ENCODE results near the gene NELL2.
A peak's percentile ranks its signal among the peaks of the same experiment; 100 is the strongest.

Gene NELL2

GRCh38 chr12:44523828-44524227 is 352.3 kb downstream of the NELL2 start:
- DNase-seq, result no peak
- Histone ChIP-seq H4K91ac (ENCODE audit: low read depth, low read length) (no peak overlapping the region), H3K14ac (ENCODE audit: low read length) (no peak overlapping the region), H2AK5ac (ENCODE audit: low read length) (no peak overlapping the region), H3K4me1 (ENCODE audit: control insufficient read depth in 1 of 2, insufficient read depth in 2 of 2, low read length in 2 of 2) (peaks cover 0 to 2% of the 10 kb centered on the region in 2 experiments), H2BK5ac (ENCODE audit: low read depth, low read length, poor library complexity) (no peak overlapping the region), H3K27ac (ENCODE audit: low read depth, low read length) (no peak overlapping the region), H3K79me1 (ENCODE audit: low read length) (no peaks in the 10 kb centered on the region), H3K9me3 (ENCODE audit: insufficient read depth, low read depth, low read length) (no peaks in the 10 kb centered on the region), H4K12ac (ENCODE audit: low read depth, low read length) (no peak overlapping the region), H3K27me3 (ENCODE audit: insufficient read depth, low read length) (no peaks in the 10 kb centered on the region), H2BK12ac (ENCODE audit: low read length) (no peak overlapping the region), H2AFZ (ENCODE audit: insufficient read depth, low read length, poor library complexity) (no peak overlapping the region), H4K8ac (ENCODE audit: low read depth, low read length) (no peak overlapping the region), H3K36me3 (ENCODE audit: control insufficient read depth in 1 of 2, insufficient read depth in 2 of 2, low read length in 2 of 2) (no peaks in the 10 kb centered on the region), H2BK120ac (ENCODE audit: insufficient read depth, low read length, poor library complexity) (no peak overlapping the region), H3K4me2 (ENCODE audit: low read length) (no peak overlapping the region), H3K4ac (ENCODE audit: low read depth, low read length) (no peak overlapping the region), H3K79me2 (ENCODE audit: control insufficient read depth, insufficient read depth, low read length, poor library complexity) (no peaks in the 10 kb centered on the region), H3K18ac (ENCODE audit: low read length) (no peak overlapping the region), H3K23ac (ENCODE audit: low read length) (no peak overlapping the region), H3K4me3 (ENCODE audit: low read depth, low read length) (no peak overlapping the region), H3K9ac (ENCODE audit: low read length) (no peak overlapping the region)
- no CpG with 5 or more reads among the region's 2 CpGs for WGBS (ENCODE audit: extremely low coverage, insufficient coverage, insufficient read length)

GRCh38 chr12:44521702-44522101 is 354.4 kb downstream of the NELL2 start:
- Histone ChIP-seq H3K4me3 (ENCODE audit: low read depth, low read length) (no peak overlapping the region), H4K91ac (ENCODE audit: low read depth, low read length) (no peak overlapping the region), H3K18ac (ENCODE audit: low read length) (no peak overlapping the region), H3K4ac (ENCODE audit: low read depth, low read length) (no peak overlapping the region), H2AFZ (ENCODE audit: insufficient read depth, low read length, poor library complexity) (no peak overlapping the region), H3K9me3 (ENCODE audit: insufficient read depth, low read depth, low read length) (no peaks in the 10 kb centered on the region), H3K14ac (ENCODE audit: low read length) (no peak overlapping the region), H4K12ac (ENCODE audit: low read depth, low read length) (no peak overlapping the region), H3K27ac (ENCODE audit: low read depth, low read length) (no peak overlapping the region), H3K79me2 (ENCODE audit: control insufficient read depth, insufficient read depth, low read length, poor library complexity) (no peaks in the 10 kb centered on the region), H3K23ac (ENCODE audit: low read length) (no peak overlapping the region), H2BK5ac (ENCODE audit: low read depth, low read length, poor library complexity) (no peak overlapping the region), H3K79me1 (ENCODE audit: low read length) (no peaks in the 10 kb centered on the region), H2BK12ac (ENCODE audit: low read length) (no peak overlapping the region), H3K9ac (ENCODE audit: low read length) (no peak overlapping the region), H4K8ac (ENCODE audit: low read depth, low read length) (no peak overlapping the region), H3K4me2 (ENCODE audit: low read length) (no peak overlapping the region), H3K36me3 (ENCODE audit: control insufficient read depth in 1 of 2, insufficient read depth in 2 of 2, low read length in 2 of 2) (no peaks in the 10 kb centered on the region), H3K4me1 (ENCODE audit: control insufficient read depth in 1 of 2, insufficient read depth in 2 of 2, low read length in 2 of 2) (peaks cover 0 to 2% of the 10 kb centered on the region in 2 experiments), H2AK5ac (ENCODE audit: low read length) (no peak overlapping the region), H2BK120ac (ENCODE audit: insufficient read depth, low read length, poor library complexity) (no peak overlapping the region), H3K27me3 (ENCODE audit: insufficient read depth, low read length) (no peaks in the 10 kb centered on the region)
- WGBS (ENCODE audit: extremely low coverage, insufficient coverage, insufficient read length), result no CpG with 5 or more reads among the region's 3 CpGs
- no peak for DNase-seq

GRCh38 chr12:44519931-44520330 is 356.2 kb downstream of the NELL2 start:
- Histone ChIP-seq H4K91ac (ENCODE audit: low read depth, low read length) (no peak overlapping the region), H3K9ac (ENCODE audit: low read length) (no peak overlapping the region), H4K12ac (ENCODE audit: low read depth, low read length) (no peak overlapping the region), H3K14ac (ENCODE audit: low read length) (no peak overlapping the region), H3K4me2 (ENCODE audit: low read length) (no peak overlapping the region), H2AFZ (ENCODE audit: insufficient read depth, low read length, poor library complexity) (no peak overlapping the region), H3K18ac (ENCODE audit: low read length) (no peak overlapping the region), H3K79me2 (ENCODE audit: control insufficient read depth, insufficient read depth, low read length, poor library complexity) (no peaks in the 10 kb centered on the region), H3K9me3 (ENCODE audit: insufficient read depth, low read depth, low read length) (no peaks in the 10 kb centered on the region), H2BK5ac (ENCODE audit: low read depth, low read length, poor library complexity) (no peak overlapping the region), H3K4ac (ENCODE audit: low read depth, low read length) (no peak overlapping the region), H3K4me1 (ENCODE audit: control insufficient read depth in 1 of 2, insufficient read depth in 2 of 2, low read length in 2 of 2) (no peaks in the 10 kb centered on the region), H4K8ac (ENCODE audit: low read depth, low read length) (no peak overlapping the region), H2BK120ac (ENCODE audit: insufficient read depth, low read length, poor library complexity) (no peak overlapping the region), H3K79me1 (ENCODE audit: low read length) (no peaks in the 10 kb centered on the region), H3K36me3 (ENCODE audit: control insufficient read depth in 1 of 2, insufficient read depth in 2 of 2, low read length in 2 of 2) (no peaks in the 10 kb centered on the region), H2BK12ac (ENCODE audit: low read length) (no peak overlapping the region), H3K27ac (ENCODE audit: low read depth, low read length) (no peak overlapping the region), H3K27me3 (ENCODE audit: insufficient read depth, low read length) (no peaks in the 10 kb centered on the region), H3K4me3 (ENCODE audit: low read depth, low read length) (no peak overlapping the region), H3K23ac (ENCODE audit: low read length) (no peak overlapping the region), H2AK5ac (ENCODE audit: low read length) (no peak overlapping the region)
- no CpG with 5 or more reads among the region's 6 CpGs for WGBS (ENCODE audit: extremely low coverage, insufficient coverage, insufficient read length)
- no peak for DNase-seq

- Histone ChIP-seq H3K14ac (ENCODE audit: low read length) (no peak overlapping the region), H3K36me3 (ENCODE audit: control insufficient read depth in 1 of 2, insufficient read depth in 2 of 2, low read length in 2 of 2) (no peaks in the 10 kb centered on the region), H3K9ac (ENCODE audit: low read length) (no peak overlapping the region), H3K23ac (ENCODE audit: low read length) (no peak overlapping the region), H2BK120ac (ENCODE audit: insufficient read depth, low read length, poor library complexity) (no peak overlapping the region), H2BK5ac (ENCODE audit: low read depth, low read length, poor library complexity) (no peak overlapping the region), H2AK5ac (ENCODE audit: low read length) (no peak overlapping the region), H3K4me3 (ENCODE audit: low read depth, low read length) (no peak overlapping the region), H4K12ac (ENCODE audit: low read depth, low read length) (no peak overlapping the region), H2AFZ (ENCODE audit: insufficient read depth, low read length, poor library complexity) (no peak overlapping the region), H3K27ac (ENCODE audit: low read depth, low read length) (no peak overlapping the region), H2BK12ac (ENCODE audit: low read length) (no peak overlapping the region), H3K4ac (ENCODE audit: low read depth, low read length) (no peak overlapping the region), H3K4me2 (ENCODE audit: low read length) (no peak overlapping the region), H3K18ac (ENCODE audit: low read length) (no peak overlapping the region), H3K9me3 (ENCODE audit: insufficient read depth, low read depth, low read length) (no peaks in the 10 kb centered on the region), H4K8ac (ENCODE audit: low read depth, low read length) (no peak overlapping the region), H4K91ac (ENCODE audit: low read depth, low read length) (no peak overlapping the region), H3K27me3 (ENCODE audit: insufficient read depth, low read length) (no peaks in the 10 kb centered on the region), H3K4me1 (ENCODE audit: control insufficient read depth in 1 of 2, insufficient read depth in 2 of 2, low read length in 2 of 2) (peaks cover 0 to 7% of the 10 kb centered on the region in 2 experiments), H3K79me2 (ENCODE audit: control insufficient read depth, insufficient read depth, low read length, poor library complexity) (no peaks in the 10 kb centered on the region), H3K79me1 (ENCODE audit: low read length) (no peaks in the 10 kb centered on the region)
- peak in 1 of 2 donors; percentile 8 for DNase-seq
Measured at GRCh38 chr12:44511289-44511688, 364.8 kb downstream of the NELL2 start.

Data from trophoblast cell (in vitro differentiated cells and primary cell).